Effector memory CD8-positive, alpha-beta T cell (primary cell): ENCODE data around the gene NOX3.
"Not testable (repeated sequence)": the region's sequence is repeated elsewhere in the genome, so short reads cannot be mapped to it uniquely, and the experiment has no call there.

Experiments used
- ATAC-seq: fragments of 150-1000 bp; cut with Tn5 transposase; replicated peaks from 2 replicates; pipeline ENCODE4 v1.10.0; 2021; ENCODE audit warnings: mild to moderate bottlenecking, moderate library complexity
- DNase-seq, 3 experiments: peaks; one replicate each; pipeline ENCODE4 v3.0.0; 2021
- H3K27ac Mint-ChIP-seq, 2 donors: one replicate each; pipeline ENCODE4 v1.8.0; 2022; ENCODE audit warnings: mild to moderate bottlenecking in 2 of 2, mixed read lengths in 2 of 2, moderate library complexity in 2 of 2
- H3K27me3 Mint-ChIP-seq, 2 donors: one replicate each; pipeline ENCODE4 v1.8.0; 2022; ENCODE audit warnings: mixed read lengths in 2 of 2
- H3K36me3 Mint-ChIP-seq: one replicate; pipeline ENCODE4 v1.8.0; 2022; ENCODE audit warnings: mild to moderate bottlenecking, moderate library complexity, mixed read lengths; ENCODE audit not compliant: insufficient read depth
- H3K4me1 Mint-ChIP-seq, 2 donors: one replicate each; pipeline ENCODE4 v1.8.0; 2022; ENCODE audit warnings: low read depth in 2 of 2, mixed read lengths in 2 of 2
- H3K4me3 Mint-ChIP-seq, 2 donors: one replicate each; pipeline ENCODE4 v1.8.0; 2022; ENCODE audit warnings: mild to moderate bottlenecking in 2 of 2, mixed read lengths in 2 of 2, moderate library complexity in 2 of 2
- H3K9me3 Mint-ChIP-seq, 2 donors: one replicate each; pipeline ENCODE4 v1.8.0; 2022; ENCODE audit warnings: mixed read lengths in 2 of 2

Gene NOX3

DNA sequence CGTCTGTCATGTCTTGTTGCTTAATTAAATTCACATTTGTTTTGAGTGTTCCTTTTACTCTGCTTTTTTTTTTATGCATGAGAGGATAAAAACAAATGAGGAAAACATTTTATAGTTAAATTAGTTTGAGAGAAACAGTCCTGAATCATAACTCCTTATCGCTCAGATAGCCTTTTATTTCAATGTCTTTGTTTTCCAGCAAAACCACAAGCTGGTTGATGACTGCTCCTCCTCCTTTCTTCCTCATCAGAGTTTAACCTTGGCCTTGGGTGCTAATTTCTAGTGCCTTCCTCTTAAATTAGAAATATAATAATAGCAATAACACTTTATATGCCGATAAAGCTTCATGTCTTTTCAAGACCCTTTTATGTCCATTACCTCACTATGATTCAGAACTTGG, 3.1 kb downstream of the NOX3 start:
- DNase-seq (no peak), ATAC-seq (no peak)
- H3K4me1 Mint-ChIP-seq = no peaks in the 10 kb centered on the region

GRCh38 chr6:155451530-155451929, 4.1 kb downstream of the NOX3 start:
- H3K36me3 Mint-ChIP-seq, H3K4me1 Mint-ChIP-seq, H3K9me3 Mint-ChIP-seq, H3K4me3 Mint-ChIP-seq, ATAC-seq, DNase-seq, H3K27ac Mint-ChIP-seq: not testable (repeated sequence)
- H3K27me3 Mint-ChIP-seq = peaks cover 33 to 66% of the 10 kb centered on the region in 2 donors

More for the DNA sequence above, 3.1 kb downstream of the NOX3 start:
- H3K27me3 Mint-ChIP-seq = peaks cover 27 to 61% of the 10 kb centered on the region in 2 donors
- H3K27ac Mint-ChIP-seq = no peak overlapping the region
- no peak overlapping the region for H3K4me3 Mint-ChIP-seq
- H3K36me3 Mint-ChIP-seq = peaks cover 5% of the 10 kb centered on the region
- H3K9me3 Mint-ChIP-seq = no peaks in the 10 kb centered on the region

DNA sequence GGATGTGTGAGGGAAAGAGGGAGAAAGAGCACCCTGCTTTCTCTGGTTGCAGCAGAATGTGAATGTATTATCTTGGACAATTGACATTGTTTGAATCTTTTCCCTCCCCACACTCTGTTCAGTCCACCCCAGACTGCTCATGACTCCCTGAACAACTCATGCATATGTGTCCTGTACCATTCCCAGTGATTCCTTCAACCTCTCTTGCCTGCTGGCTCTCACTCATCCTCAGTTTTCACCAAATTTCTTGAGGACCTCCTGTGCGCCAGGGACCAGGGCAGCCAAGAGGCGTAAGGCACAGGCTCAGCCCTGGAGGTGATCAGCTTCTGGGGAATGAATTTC, 5.4 kb downstream of the NOX3 start:
- peaks cover 40 to 61% of the 10 kb centered on the region in 2 donors for H3K27me3 Mint-ChIP-seq
- H3K4me1 Mint-ChIP-seq = peaks cover 0 to 2% of the 10 kb centered on the region in 2 donors
- H3K27ac Mint-ChIP-seq = no peak overlapping the region
- no peak for DNase-seq
- no peaks in the 10 kb centered on the region for H3K9me3 Mint-ChIP-seq
- no peak for ATAC-seq
- no peak overlapping the region for H3K4me3 Mint-ChIP-seq
- H3K36me3 Mint-ChIP-seq = peaks cover 5% of the 10 kb centered on the region

DNA sequence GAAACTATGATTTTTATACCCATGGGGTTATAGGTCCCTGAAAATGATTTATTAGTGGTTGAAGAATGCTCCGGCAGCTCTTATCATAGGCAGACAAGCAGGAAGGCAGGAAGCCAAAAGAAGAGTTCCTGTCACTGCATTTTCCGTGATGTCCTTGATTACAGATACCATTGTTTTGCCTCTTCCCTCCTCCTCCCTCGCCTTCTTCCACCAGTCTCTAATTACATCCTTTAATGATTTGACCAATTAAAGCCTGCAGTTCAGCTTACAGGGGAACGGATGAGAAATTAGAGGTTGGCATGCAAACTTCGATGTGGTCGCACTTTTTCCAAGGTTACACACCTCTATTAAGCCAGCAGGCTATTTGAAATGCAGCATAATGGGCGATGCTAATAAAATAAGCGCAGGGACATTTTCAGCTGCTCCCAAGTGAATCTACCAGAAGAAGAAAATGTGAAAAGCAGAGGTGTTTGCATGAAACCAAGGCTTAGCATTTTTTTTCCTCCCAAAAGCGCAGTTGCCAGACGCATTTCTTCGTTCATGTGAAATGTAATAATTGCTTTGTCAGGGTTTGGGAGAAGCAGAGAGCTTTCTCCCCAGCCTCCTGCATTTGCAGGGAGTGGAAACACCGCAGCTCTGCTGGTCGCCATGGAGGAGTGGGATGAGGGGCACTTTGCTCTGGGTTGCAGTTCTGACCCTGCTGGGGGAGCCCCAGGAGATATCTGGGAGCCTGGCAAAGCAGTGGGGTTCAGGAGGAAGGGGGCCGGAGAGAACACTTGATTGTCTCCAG, 6.0 kb downstream of the NOX3 start:
- DNase-seq = no peak
- H3K4me1 Mint-ChIP-seq = peaks cover 0 to 5% of the 10 kb centered on the region in 2 donors
- no peak overlapping the region for H3K27ac Mint-ChIP-seq
- peaks cover 5% of the 10 kb centered on the region for H3K36me3 Mint-ChIP-seq
- no peak for ATAC-seq
- H3K27me3 Mint-ChIP-seq = peaks cover 43 to 61% of the 10 kb centered on the region in 2 donors
- no peak overlapping the region for H3K4me3 Mint-ChIP-seq
- H3K9me3 Mint-ChIP-seq = no peaks in the 10 kb centered on the region

- Mint-ChIP-seq H3K36me3 (peaks cover 5% of the 10 kb centered on the region), H3K4me1 (peaks cover 0 to 5% of the 10 kb centered on the region in 2 donors), H3K27ac (no peak overlapping the region), H3K9me3 (no peaks in the 10 kb centered on the region), H3K4me3 (no peak overlapping the region), H3K27me3 (peaks cover 43 to 61% of the 10 kb centered on the region in 2 donors)
- ATAC-seq = no peak
- no peak for DNase-seq
These were observed 6.8 kb downstream of the NOX3 start for GRCh38 chr6:155448668-155449449.

GRCh38 chr6:155447949-155448348, 7.7 kb downstream of the NOX3 start:
- DNase-seq (no peak), ATAC-seq (no peak)
- peaks cover 43 to 61% of the 10 kb centered on the region in 2 donors for H3K27me3 Mint-ChIP-seq
- H3K9me3 Mint-ChIP-seq = no peaks in the 10 kb centered on the region
- H3K4me1 Mint-ChIP-seq = peaks cover 0 to 5% of the 10 kb centered on the region in 2 donors
- H3K36me3 Mint-ChIP-seq = peaks cover 5% of the 10 kb centered on the region
- no peak overlapping the region for H3K4me3 Mint-ChIP-seq
- no peak overlapping the region for H3K27ac Mint-ChIP-seq

- ATAC-seq = no peak
- DNase-seq = no peak
- peaks cover 37 to 39% of the 10 kb centered on the region in 2 donors for H3K27me3 Mint-ChIP-seq
- no peak overlapping the region for H3K4me3 Mint-ChIP-seq
- no peak overlapping the region for H3K27ac Mint-ChIP-seq
- peaks cover 0 to 5% of the 10 kb centered on the region in 2 donors for H3K4me1 Mint-ChIP-seq
- H3K9me3 Mint-ChIP-seq = no peaks in the 10 kb centered on the region
- H3K36me3 Mint-ChIP-seq = no peaks in the 10 kb centered on the region
These were observed 10.4 kb downstream of the NOX3 start for GRCh38 chr6:155444952-155445903.

GRCh38 chr6:155444120-155444917, 11.3 kb downstream of the NOX3 start:
- no peaks in the 10 kb centered on the region for H3K9me3 Mint-ChIP-seq
- peaks cover 31 to 34% of the 10 kb centered on the region in 2 donors for H3K27me3 Mint-ChIP-seq
- no peak overlapping the region for H3K27ac Mint-ChIP-seq
- DNase-seq = no peak
- no peak for ATAC-seq
- no peaks in the 10 kb centered on the region for H3K36me3 Mint-ChIP-seq
- peaks cover 0 to 5% of the 10 kb centered on the region in 2 donors for H3K4me1 Mint-ChIP-seq
- H3K4me3 Mint-ChIP-seq = no peak overlapping the region

DNA sequence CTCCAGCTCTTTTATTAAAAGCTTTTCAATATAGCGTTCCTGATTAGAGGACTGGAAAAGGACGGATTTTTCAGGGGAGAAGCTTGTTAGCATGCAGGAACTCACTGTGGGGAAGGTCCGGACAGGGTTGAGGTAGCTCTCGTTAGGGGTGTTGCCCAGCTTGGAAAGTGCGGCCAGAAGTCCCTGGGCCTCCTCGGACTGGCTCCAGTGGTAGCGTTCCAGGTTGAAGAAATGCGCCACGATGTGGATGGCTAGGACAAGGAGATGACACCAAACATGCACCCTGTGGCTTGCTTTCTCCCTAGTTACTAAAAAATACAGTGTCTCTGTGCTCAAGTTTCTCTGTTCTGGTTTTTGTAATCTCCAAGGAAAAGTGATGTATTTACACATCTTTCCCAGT, 12.5 kb downstream of the NOX3 start:
- Mint-ChIP-seq H3K4me3 (no peak overlapping the region), H3K4me1 (peaks cover 0 to 5% of the 10 kb centered on the region in 2 donors), H3K27me3 (peaks cover 31 to 45% of the 10 kb centered on the region in 2 donors), H3K27ac (no peak overlapping the region), H3K36me3 (no peaks in the 10 kb centered on the region), H3K9me3 (no peaks in the 10 kb centered on the region)
- no peak for DNase-seq
- ATAC-seq = no peak

- no peak for DNase-seq
- Mint-ChIP-seq H3K27me3 (peaks cover 31 to 42% of the 10 kb centered on the region in 2 donors), H3K36me3 (no peaks in the 10 kb centered on the region), H3K9me3 (no peaks in the 10 kb centered on the region), H3K27ac (no peak overlapping the region), H3K4me3 (no peak overlapping the region), H3K4me1 (peaks cover 0 to 5% of the 10 kb centered on the region in 2 donors)
- no peak for ATAC-seq
These were observed 13.1 kb downstream of the NOX3 start for GRCh38 chr6:155442562-155442961.

DNA sequence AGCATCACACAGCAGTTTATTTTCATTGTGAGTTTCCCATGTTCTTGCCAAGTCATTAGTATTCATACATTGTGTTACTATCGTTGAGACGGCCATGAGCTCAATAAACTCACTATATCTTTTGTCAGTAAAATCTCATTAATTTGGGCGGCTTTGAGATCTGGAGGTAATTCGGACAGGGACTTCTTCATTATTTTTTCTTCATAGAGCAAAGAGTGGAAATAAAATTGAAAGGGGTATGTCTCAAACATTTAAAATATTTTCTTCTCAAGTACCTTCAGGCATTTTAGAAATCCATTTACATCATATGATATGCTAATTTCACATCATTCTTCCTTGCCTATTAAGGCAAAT, 14.6 kb downstream of the NOX3 start:
- ATAC-seq = no peak
- Mint-ChIP-seq H3K9me3 (no peaks in the 10 kb centered on the region), H3K27ac (no peak overlapping the region), H3K27me3 (peaks cover 20 to 33% of the 10 kb centered on the region in 2 donors), H3K4me3 (no peak overlapping the region), H3K4me1 (peaks cover 0 to 5% of the 10 kb centered on the region in 2 donors), H3K36me3 (no peaks in the 10 kb centered on the region)
- DNase-seq = no peak

DNA sequence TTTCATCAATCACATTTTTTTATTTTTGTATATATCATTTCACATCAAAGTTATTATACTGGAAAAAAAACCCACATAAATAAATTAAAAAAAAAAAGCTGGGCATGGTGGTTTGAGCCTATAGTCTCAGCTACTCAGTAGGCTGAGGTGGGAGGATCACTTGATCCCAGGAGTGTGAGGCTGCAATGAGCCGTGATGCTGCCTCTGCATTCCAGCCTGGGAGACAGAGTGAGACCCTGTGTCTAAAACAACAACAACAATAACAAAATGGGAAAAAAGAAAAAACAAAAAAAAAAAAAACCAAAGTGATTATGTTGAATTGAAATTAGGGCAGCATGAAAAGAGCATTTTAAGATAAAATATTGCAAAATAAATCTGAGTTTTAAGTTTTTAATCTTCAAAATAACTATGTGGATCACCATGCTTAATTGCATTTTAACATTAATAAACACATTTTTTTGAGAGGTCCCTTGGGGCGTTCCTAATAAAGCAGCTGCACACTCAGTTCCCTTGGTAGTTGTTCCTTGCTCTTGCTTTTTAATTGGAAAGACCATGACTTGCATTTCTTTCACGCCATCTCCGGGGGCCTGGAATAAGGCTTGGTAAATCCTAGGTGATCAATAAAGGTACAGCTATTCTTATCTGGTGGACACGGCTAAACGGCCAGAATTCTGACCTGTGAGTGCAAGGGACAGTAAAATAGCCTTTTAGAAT, 15.1 kb downstream of the NOX3 start:
- Mint-ChIP-seq H3K27me3 (peaks cover 20 to 32% of the 10 kb centered on the region in 2 donors), H3K27ac (no peak overlapping the region), H3K36me3 (no peaks in the 10 kb centered on the region), H3K4me1 (peaks cover 0 to 5% of the 10 kb centered on the region in 2 donors), H3K9me3 (no peaks in the 10 kb centered on the region), H3K4me3 (no peak overlapping the region)
- DNase-seq (no peak), ATAC-seq (no peak)
